Heart left ventricle (tissue), 16 donors: ENCODE data around the gene ADGRL3. TPM values are rescaled to one million over a fixed set of nuclear protein-coding genes. Genes with fewer than 3 reads are reported as not detected.

Experiments
- ATAC-seq, 4 donors: fragments of 200-7000 bp; cut with Tn5 transposase; one replicate each; pipeline ENCODE4 v1.9.1; 2020 to 2022; ENCODE audit warnings: moderate library complexity in 4 of 4, mild to moderate bottlenecking in 3 of 4, moderate number of reproducible peaks in 1 of 4
- DNase-seq, 5 donors: peaks; one replicate each; pipeline ENCODE4 v3.0.0-alpha.2; 2020
- H3K27ac ChIP-seq, 12 donors: fragments of 200-600 bp; sonication (generic) in 4 of 12; one replicate each; pipeline versions ENCODE4 v1.5.0 to v1.8.0; 2016 to 2022; ENCODE audit warnings: mild to moderate bottlenecking in 2 of 12
- H3K27me3 ChIP-seq, 9 donors: fragments of 200-600 bp; sonication (generic) in 2 of 9; one replicate each; pipeline versions ENCODE4 v1.5.1 to v1.8.0; 2016 to 2022; ENCODE audit warnings: mild to moderate bottlenecking in 3 of 9
- H3K36me3 ChIP-seq, 9 donors: fragments of 200-600 bp; sonication (generic) in 2 of 9; one replicate each; pipeline versions ENCODE4 v1.5.0 to v1.8.0; 2018 to 2022; ENCODE audit warnings: mild to moderate bottlenecking in 2 of 9
- H3K4me1 ChIP-seq, 12 donors: fragments of 200-600 bp; sonication (generic) in 4 of 12; one replicate each; pipeline versions ENCODE4 v1.5.0 to v1.8.0; 2016 to 2022; ENCODE audit warnings: mild to moderate bottlenecking in 3 of 12
- H3K4me3 ChIP-seq, 12 donors: fragments of 200-600 bp; sonication (generic) in 4 of 12; one replicate each; pipeline versions ENCODE4 v1.5.0 to v1.8.0; 2017 to 2022; ENCODE audit warnings: mild to moderate bottlenecking in 9 of 12, moderate library complexity in 4 of 12
- H3K9me3 ChIP-seq, 12 donors: fragments of 200-600 bp; sonication (generic) in 4 of 12; one replicate each; pipeline versions ENCODE4 v1.5.0 to v1.8.0; 2016 to 2022; ENCODE audit warnings: mild to moderate bottlenecking in 1 of 12
- CTCF ChIP-seq, 12 donors: fragments of 200-600 bp; sonication (generic) in 4 of 12; IDR thresholded peaks; one replicate each; pipeline versions ENCODE4 v1.5.0 to v1.8.0; 2018 to 2022; ENCODE audit warnings: antibody characterized with exemption in 12 of 12, mild to moderate bottlenecking in 5 of 12
- POLR2A ChIP-seq, 2 donors: fragments of 450-650 bp; IDR thresholded peaks; one replicate each; pipeline ENCODE4 v1.6.1; 2017; ENCODE audit warnings: antibody characterized with exemption in 2 of 2, mild to moderate bottlenecking in 2 of 2, moderate library complexity in 2 of 2
- WGBS, 4 donors: extraction: QIAGEN DNeasy Blood & Tissue Kit in 2 of 4; methylation state at CpG; one replicate each; pipeline versions ENCODE4 v1.1.5 to v1.1.7; 2013 to 2018; 5-methylcytosine and 5-hydroxymethylcytosine counted together
- intact Hi-C, 10 donors: fragments of 100-400 bp; cut with DNase I; formaldehyde crosslinking; loops; one replicate each; pipeline versions ENCODE4 v1.11.1 to v1.14.2; 2022
- polyA plus RNA-seq, 2 donors: library from polyadenylated mRNA; stranded (reverse); fragments of 200-250 nt; gene quantifications; one replicate each; pipeline ENCODE4 v1.2.3, GENCODE V29; 2013
- total RNA-seq, 9 donors: library from RNA; depleted of rRNA in 2 of 9; stranded (reverse); fragments of >200 nt in 2 of 9; fragmentation: NEBNext Ultra II Directional in 3 of 9; extraction: Animal tissue kit (Norgen Biotek cat#: 25700) in 3 of 9; gene quantifications; one replicate each; pipeline versions ENCODE4 v1.1.0 to v1.2.4, GENCODE V29; 2016 to 2023
- donor health status: ischemic (EF 13 %, LVEDD 7.1; RV severe dilation, severe dysfunction).
- donor health status: healthy with polysubstance abuse.
- donor health status: DM: no; HTN: yes; CAD: no.
- donor health status: DM: no; HTN: no; CAD: no.
- donor health status: ischemic (EF 25% LVEDD 6.9; RV normal size, moderate dysfunction).
- donor health status: ischemic (EF 25% LVEDD 5.7; RV mildly dilated, moderate dysfunction).
- donor health status: healthy.
- donor health status: DM: yes; HTN: yes; CAD: no.
- donor health status: ischemic (EF 35%, LVEDD 5.7; RV mildly dilated, moderate dysfunction).
- donor health status: nonischemic (EF 11% LVEDD 7.7; RV severe dilation, severe dysfunction).
- donor health status: DM: yes; HTN: yes; CAD: no.
- donor health status: PGD.
- donor health status: ischemic (EF 29% LVEDD 5.4; RV normal size, mild dysfunction).
- donor health status: nonischemic (EF 23%, LVEDD 6.1; RV moderate dilation, normal function).

The ADGRL3 gene
- total and polyA plus RNA-seq, 11 donors, result 0.84 to 24.4 (median 7.6) TPM

GRCh38 chr4:61225656-61226055, 25.5 kb downstream of the ADGRL3 start:
- H3K4me3 ChIP-seq, result no peak overlapping the region
- no peak for DNase-seq
- 86 to 97% (median 93%) methylated on average over 1 of the region's 1 CpG for WGBS, 4 donors
- H3K9me3 ChIP-seq, result no peaks in the 10 kb centered on the region
- H3K27me3 ChIP-seq, result no peaks in the 10 kb centered on the region
- H3K4me1 ChIP-seq, result no peaks in the 10 kb centered on the region
- no peak for ATAC-seq
- TF ChIP-seq POLR2A (IDR thresholded peaks at IDR 0.05), result no peak
- TF ChIP-seq CTCF (IDR thresholded peaks at IDR 0.05), result no peak
- intact Hi-C loops, result no loop called here
- no peak overlapping the region for H3K27ac ChIP-seq
- H3K36me3 ChIP-seq, result no peaks in the 10 kb centered on the region

- DNase-seq (no peak), ATAC-seq (no peak)
- 86 to 89% (median 88%) methylated on average over 7 of the region's 7 CpGs for WGBS, 4 donors
- intact Hi-C loops, result no loop called here
- H3K27me3 ChIP-seq, result no peaks in the 10 kb centered on the region
- TF ChIP-seq POLR2A (IDR thresholded peaks at IDR 0.05) (no peak), CTCF (IDR thresholded peaks at IDR 0.05) (no peak)
- no peaks in the 10 kb centered on the region for H3K36me3 ChIP-seq
- no peak overlapping the region for H3K27ac ChIP-seq
- H3K9me3 ChIP-seq, result no peaks in the 10 kb centered on the region
- H3K4me1 ChIP-seq, result no peaks in the 10 kb centered on the region
- H3K4me3 ChIP-seq, result no peak overlapping the region
Observed at GRCh38 chr4:61231421-61231820, 31.3 kb downstream of the ADGRL3 start.

GRCh38 chr4:61239250-61239649, 39.1 kb downstream of the ADGRL3 start:
- no peak for TF ChIP-seq POLR2A (IDR thresholded peaks at IDR 0.05)
- no peak for TF ChIP-seq CTCF (IDR thresholded peaks at IDR 0.05)
- H3K4me3 ChIP-seq, result no peak overlapping the region
- 59 to 71% (median 66%) methylated on average over 1 of the region's 1 CpG for WGBS, 4 donors
- no peak for ATAC-seq
- intact Hi-C loops, result no loop called here
- no peaks in the 10 kb centered on the region for H3K36me3 ChIP-seq
- no peak for DNase-seq
- no peak overlapping the region for H3K27ac ChIP-seq
- no peaks in the 10 kb centered on the region for H3K4me1 ChIP-seq
- H3K27me3 ChIP-seq, result no peaks in the 10 kb centered on the region
- no peaks in the 10 kb centered on the region for H3K9me3 ChIP-seq

- H3K27me3 ChIP-seq, result no peaks in the 10 kb centered on the region
- no peaks in the 10 kb centered on the region for H3K36me3 ChIP-seq
- H3K4me1 ChIP-seq, result peaks cover 0 to 4% (median 0%) of the 10 kb centered on the region in 12 donors
- ATAC-seq (no peak), DNase-seq (no peak)
- no peak for TF ChIP-seq CTCF (IDR thresholded peaks at IDR 0.05)
- TF ChIP-seq POLR2A (IDR thresholded peaks at IDR 0.05), result no peak
- no peak overlapping the region for H3K27ac ChIP-seq
- no peak overlapping the region for H3K4me3 ChIP-seq
- intact Hi-C loops, result no loop called here
- 51 to 80% (median 63%) methylated on average over 2 of the region's 2 CpGs for WGBS, 4 donors
- H3K9me3 ChIP-seq, result no peaks in the 10 kb centered on the region
Observed at GRCh38 chr4:61243962-61244361, 43.8 kb downstream of the ADGRL3 start.
